HG03175 (cell line): ENCODE results near the gene SLC17A9.

ENCODE experiments used
- ATAC-seq: cut with Tn5 transposase; IDR thresholded peaks from one replicate; pipeline ENCODE4 v1.9.1; 2021; ENCODE audit warnings: mild to moderate bottlenecking, moderate library complexity; ENCODE audit not compliant: unreplicated experiment

SLC17A9 gene, protein sequence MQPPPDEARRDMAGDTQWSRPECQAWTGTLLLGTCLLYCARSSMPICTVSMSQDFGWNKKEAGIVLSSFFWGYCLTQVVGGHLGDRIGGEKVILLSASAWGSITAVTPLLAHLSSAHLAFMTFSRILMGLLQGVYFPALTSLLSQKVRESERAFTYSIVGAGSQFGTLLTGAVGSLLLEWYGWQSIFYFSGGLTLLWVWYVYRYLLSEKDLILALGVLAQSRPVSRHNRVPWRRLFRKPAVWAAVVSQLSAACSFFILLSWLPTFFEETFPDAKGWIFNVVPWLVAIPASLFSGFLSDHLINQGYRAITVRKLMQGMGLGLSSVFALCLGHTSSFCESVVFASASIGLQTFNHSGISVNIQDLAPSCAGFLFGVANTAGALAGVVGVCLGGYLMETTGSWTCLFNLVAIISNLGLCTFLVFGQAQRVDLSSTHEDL

GRCh38 chr20:62952373-62952967 is at the start of gene SLC17A9:
TSS of gene SLC17A9 (plus strand) at chr20:62952709. CDS start at chr20:62952831, 122 bp downstream.
- ATAC-seq: peak; percentile 41

DNA sequence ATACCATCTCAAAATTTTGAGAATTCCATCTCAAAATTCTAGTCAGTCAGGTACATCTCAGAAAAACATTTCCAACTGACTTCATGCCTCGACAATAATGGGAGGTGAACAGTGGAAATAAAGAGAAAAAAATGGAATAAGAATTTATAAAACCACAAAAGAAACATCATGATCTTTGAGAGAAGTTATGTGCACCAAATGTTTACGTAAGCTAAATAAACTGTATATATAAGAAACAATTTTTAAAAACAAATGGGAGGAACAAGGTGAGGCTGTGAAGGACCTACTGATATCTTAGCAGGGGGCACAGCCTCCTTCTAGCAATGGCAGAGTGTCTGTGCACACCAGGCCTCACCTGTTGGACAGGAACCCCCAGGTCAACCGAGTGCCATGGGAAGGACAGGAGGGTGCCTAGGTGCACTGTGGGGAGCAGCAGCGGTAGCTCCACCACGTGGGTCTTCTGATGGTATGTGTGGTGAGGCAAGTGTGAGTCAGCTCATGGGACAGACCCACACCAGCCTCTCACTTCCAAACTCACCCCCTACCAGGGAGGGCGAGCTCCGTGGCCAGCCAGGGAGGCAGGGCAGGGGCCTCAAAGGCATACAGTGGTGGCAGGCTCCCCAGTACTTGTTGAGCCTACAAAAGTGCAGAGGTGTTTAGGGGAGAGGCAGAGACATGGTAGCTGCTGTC is 49.4 kb upstream of the SLC17A9 start:
- no peak for ATAC-seq

DNA sequence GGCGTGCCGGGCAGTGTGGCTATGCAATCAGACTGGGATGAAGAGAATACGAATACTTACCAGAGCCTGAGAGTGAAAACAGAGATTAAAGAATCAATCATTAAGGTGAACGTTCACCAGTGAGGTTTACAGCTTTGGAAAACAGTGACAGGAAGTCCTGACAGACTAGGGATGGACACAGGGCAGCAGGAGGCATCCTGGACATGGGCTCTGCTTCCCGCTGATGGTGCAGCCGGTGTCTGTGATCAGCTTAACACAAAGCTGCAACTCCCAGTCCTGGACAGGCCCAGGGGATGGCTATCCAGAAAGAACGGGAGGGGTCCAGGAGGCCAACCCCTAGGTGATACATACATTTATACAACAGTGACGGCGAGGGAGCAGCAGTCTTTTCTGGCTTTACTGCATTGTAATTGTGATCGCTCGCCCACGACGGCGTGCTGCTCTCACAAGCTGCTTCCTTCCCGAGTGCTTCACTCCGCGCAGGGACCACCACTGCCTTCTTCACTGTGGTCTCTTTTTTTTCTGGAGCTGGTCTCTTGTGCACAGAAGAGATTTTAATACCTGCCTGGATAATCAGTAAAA is 46.9 kb upstream of the SLC17A9 start:
- no peak for ATAC-seq

DNA sequence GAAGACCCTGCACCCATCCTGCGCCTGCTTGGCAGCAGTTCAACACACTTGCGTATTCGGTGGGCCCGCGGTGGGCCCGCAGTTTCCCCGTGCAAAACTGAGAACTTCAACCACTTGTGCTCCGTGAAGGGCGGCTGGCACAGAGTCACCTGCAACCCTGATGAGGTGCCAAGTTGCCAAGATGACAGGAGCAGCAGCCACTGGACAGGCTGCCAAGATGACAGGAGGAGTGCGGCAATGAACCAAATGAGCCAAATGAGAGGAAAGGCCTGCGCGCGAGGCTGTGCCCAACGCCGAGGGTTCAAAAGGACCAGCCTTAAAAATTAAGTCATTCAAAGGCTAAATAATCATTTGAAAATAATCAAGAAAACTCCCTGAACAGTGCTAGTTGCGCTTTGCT is 46.3 kb upstream of the SLC17A9 start:
- ATAC-seq: no peak

- ATAC-seq: no peak
These were observed 45.7 kb upstream of the SLC17A9 start for GRCh38 chr20:62906647-62907375.

DNA sequence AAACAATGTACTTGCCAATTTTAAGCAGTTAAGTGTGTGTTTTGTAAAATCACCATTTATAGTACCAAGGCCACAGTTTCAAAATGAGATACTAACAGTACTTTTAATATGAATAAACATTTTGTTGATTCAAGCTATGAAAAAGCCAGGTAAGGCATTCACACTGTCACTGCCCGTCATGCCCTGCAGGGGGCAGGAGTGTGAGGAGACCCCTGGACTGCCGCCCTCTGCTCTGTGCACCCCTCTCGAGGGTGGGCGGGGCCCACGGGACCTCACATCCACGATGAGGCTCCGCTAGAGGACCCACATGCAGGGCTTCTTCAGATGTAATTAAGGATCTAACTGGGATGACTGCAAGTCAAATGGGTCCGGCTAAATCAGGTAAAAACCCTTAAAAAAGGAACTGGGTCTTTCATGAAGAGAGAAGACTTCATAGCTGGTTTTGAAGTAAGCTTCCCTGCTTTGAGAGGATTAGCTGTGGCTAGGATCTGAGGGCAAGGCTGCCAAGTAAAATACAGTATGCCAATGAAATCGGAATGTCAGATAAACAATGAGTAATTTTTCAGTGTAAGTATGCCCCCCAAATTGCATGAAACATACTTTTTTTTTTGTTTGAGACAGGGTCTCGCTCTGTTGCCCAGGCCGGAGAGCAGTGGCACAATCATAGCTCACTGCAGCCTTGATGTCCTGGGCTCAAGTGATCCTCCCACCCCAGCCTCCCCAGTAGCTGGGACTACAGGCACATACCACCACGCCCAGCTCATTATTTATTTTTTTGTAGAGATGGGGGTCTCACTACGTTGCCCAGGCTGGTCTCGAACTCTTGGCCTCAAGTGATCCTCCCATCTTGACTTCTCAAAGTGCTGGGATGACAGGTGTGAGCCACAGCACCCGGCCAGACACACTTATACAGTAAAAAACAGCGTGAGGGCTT is 44.9 kb upstream of the SLC17A9 start:
- ATAC-seq: no peak

GRCh38 chr20:62908971-62909791 is 43.3 kb upstream of the SLC17A9 start:
- ATAC-seq: no peak

GRCh38 chr20:62910217-62910766 is 42.2 kb upstream of the SLC17A9 start:
- no peak for ATAC-seq

GRCh38 chr20:62910777-62911497 is 41.6 kb upstream of the SLC17A9 start:
- ATAC-seq: no peak

- ATAC-seq: no peak
These were observed 40.7 kb upstream of the SLC17A9 start for GRCh38 chr20:62911701-62912280.

DNA sequence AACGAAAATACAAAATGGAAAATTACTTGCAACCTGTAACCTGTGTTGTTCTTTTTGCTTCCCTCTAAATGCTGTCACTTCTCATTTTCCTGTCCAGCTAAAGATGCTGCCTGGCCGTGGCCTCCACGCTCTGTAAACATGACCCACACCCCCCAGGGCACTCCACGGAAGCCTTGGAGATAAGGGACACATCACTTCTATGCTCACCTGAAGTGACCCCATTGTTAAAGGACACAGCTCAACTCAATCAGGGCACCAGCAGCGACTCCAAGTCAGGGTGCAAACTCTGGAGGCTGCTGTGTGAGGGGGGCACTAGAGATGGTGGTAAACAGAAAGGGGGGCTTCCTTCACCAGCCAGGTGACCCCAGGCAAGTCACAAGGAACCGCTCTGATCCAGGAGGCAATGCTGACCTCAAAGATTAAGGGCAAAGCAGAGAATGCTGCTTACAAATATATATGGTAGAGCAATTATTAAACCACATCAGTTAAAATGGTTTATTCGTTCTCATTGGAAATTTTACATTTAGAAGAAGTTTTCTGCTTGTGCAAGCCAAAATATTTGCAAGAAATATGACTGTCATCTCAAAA is 39.4 kb upstream of the SLC17A9 start:
- ATAC-seq: no peak

DNA sequence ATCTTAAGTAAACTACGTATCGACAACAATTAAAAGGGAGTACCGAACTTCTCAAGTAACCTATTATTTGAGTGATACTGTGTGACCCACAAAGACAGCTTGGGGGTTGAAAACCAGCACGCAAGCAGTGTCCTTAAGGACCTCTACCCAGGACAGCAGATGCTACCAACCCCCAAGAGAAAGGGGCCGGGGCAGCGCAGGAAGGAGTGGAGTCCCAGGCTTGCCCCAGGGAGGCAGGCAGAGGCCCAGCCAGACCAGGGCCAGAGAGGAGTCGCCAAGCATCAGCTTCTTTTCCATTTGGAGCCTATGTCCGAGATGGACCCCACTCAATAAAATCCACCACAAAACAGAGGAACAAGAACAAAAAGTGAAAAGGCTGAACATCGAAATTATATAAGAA is 38.1 kb upstream of the SLC17A9 start:
- no peak for ATAC-seq

- no peak for ATAC-seq
These were observed 37.5 kb upstream of the SLC17A9 start for GRCh38 chr20:62914970-62915457.

DNA sequence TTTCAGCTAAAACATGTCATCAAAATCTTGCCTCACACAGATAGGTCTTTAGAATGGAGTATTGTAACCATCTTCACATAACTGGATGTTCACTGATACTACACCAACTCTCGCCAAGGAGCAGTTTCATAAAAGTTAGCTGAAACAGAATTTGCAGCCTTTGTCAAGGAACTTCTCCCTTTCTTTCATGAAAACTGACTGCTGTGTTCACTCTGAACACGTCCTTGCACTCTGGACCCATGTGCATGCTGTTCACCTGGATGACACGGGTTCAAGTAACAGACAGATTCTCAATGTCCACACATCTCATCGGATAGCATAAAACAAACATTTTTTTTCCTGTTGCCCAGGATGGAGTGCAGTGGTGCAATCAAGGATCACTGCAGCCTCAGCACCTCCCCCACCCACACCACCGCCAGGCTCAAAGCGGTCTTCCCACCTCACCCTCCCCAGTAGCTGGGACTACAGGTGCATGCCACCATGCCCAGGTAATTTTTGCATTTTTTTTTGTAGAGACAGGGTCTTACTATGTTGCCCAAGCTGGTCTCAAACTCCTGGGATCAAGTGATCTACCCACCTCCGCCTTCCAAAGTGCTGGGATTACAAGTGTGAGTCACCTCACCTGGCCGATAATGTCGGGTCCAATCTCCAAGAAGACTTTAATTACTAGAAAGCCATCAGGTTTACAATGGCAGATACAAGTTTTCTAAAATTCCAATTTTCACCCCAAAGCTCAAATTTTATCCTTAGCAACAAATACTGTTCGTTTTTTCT is 35.6 kb upstream of the SLC17A9 start:
- no peak for ATAC-seq

GRCh38 chr20:62917720-62918119 is 34.8 kb upstream of the SLC17A9 start:
- ATAC-seq: no peak

- ATAC-seq: no peak
These were observed 34.4 kb upstream of the SLC17A9 start for GRCh38 chr20:62918147-62918546.
